Stimulated activated CD4-positive, alpha-beta T cell treated with anti-CD3 and anti-CD28 coated beads, Interleukin-12 subunit alpha, Interleukin-12 subunit beta, amount 100 ng/mL, for 4 hours (primary cell): ENCODE data around the gene ASF1A.

Source experiments
- DNase-seq: peaks from one replicate; pipeline ENCODE4 v3.0.0-alpha.2; 2020

The ASF1A gene

GRCh38 chr6:118917546-118918328, 23.8 kb downstream of the ASF1A start:
- DNase-seq = no peak

GRCh38 chr6:118918329-118918725, 24.4 kb downstream of the ASF1A start:
- DNase-seq = no peak

GRCh38 chr6:118921084-118921483, 27.1 kb downstream of the ASF1A start:
- DNase-seq = no peak

GRCh38 chr6:118923035-118923434, 29.1 kb downstream of the ASF1A start:
- no peak for DNase-seq

GRCh38 chr6:118930680-118931079, 36.7 kb downstream of the ASF1A start:
- DNase-seq = no peak

- DNase-seq = no peak
Measured at GRCh38 chr6:118931436-118931835, 37.5 kb downstream of the ASF1A start.

GRCh38 chr6:118932421-118932820, 38.5 kb downstream of the ASF1A start:
- DNase-seq = no peak

GRCh38 chr6:118933855-118934460, 40.0 kb downstream of the ASF1A start:
- DNase-seq = no peak

- peak; percentile 87 for DNase-seq
Measured at GRCh38 chr6:118934461-118935330, 40.7 kb downstream of the ASF1A start, which contains the start of gene MCM9. Gene MCM9 (minus strand): TSS chr6:118935159. CDS start chr6:118931723, 3,436 bp downstream.

- DNase-seq = no peak
Measured at GRCh38 chr6:118935331-118935668, 41.3 kb downstream of the ASF1A start.

- DNase-seq = no peak
Measured at GRCh38 chr6:118935978-118936703, 42.2 kb downstream of the ASF1A start.

- DNase-seq = no peak
Measured at GRCh38 chr6:118939683-118940082, 45.7 kb downstream of the ASF1A start.

- no peak for DNase-seq
Measured at GRCh38 chr6:118940770-118941169, 46.8 kb downstream of the ASF1A start.

- DNase-seq = no peak
Measured at GRCh38 chr6:118945217-118945616, 51.3 kb downstream of the ASF1A start.

- DNase-seq = no peak
Measured at GRCh38 chr6:118952683-118953082, 58.7 kb downstream of the ASF1A start.

- no peak for DNase-seq
Measured at GRCh38 chr6:118953391-118953790, 59.4 kb downstream of the ASF1A start.
